ENCODE data around the gene SAMD14.
"Not testable (repeated sequence)": the region's sequence is repeated elsewhere in the genome, so short reads cannot be mapped to it uniquely, and the experiment has no call there.

The SAMD14 gene

GRCh38 chr17:50066995-50067394, 63.0 kb downstream of the SAMD14 start:
- TF ChIP-seq ZFX (IDR thresholded peaks at IDR 0.05; ENCODE audit: borderline replicate concordance) (no peak), CTCF (IDR thresholded peaks at IDR 0.05) (no peak)
- no peak overlapping the region for H3K27ac ChIP-seq

- no peak overlapping the region for H3K27ac ChIP-seq
Observed at GRCh38 chr17:50065056-50065455, 64.9 kb downstream of the SAMD14 start.

GRCh38 chr17:50064253-50065001, 65.5 kb downstream of the SAMD14 start:
- H3K27ac ChIP-seq = no peak overlapping the region
- TF ChIP-seq ZFX (IDR thresholded peaks at IDR 0.05; ENCODE audit: borderline replicate concordance) = no peak
- no peak for TF ChIP-seq CTCF (IDR thresholded peaks at IDR 0.05)

More at GRCh38 chr17:50065056-50065455, 64.9 kb downstream of the SAMD14 start:
- TF ChIP-seq ZFX (IDR thresholded peaks at IDR 0.05; ENCODE audit: borderline replicate concordance) (no peak), CTCF (IDR thresholded peaks at IDR 0.05) (no peak)

- no peak overlapping the region for H3K27ac ChIP-seq
- TF ChIP-seq CTCF (IDR thresholded peaks at IDR 0.05) (no peak), ZFX (IDR thresholded peaks at IDR 0.05; ENCODE audit: borderline replicate concordance) (no peak)
Observed at GRCh38 chr17:50063561-50064252, 66.3 kb downstream of the SAMD14 start.

GRCh38 chr17:50062293-50063243, 67.4 kb downstream of the SAMD14 start:
- no peak for TF ChIP-seq ZFX (IDR thresholded peaks at IDR 0.05; ENCODE audit: borderline replicate concordance)
- no peak for TF ChIP-seq CTCF (IDR thresholded peaks at IDR 0.05)
- H3K27ac ChIP-seq = no peak overlapping the region

GRCh38 chr17:50061713-50062045, 68.3 kb downstream of the SAMD14 start:
- H3K27ac ChIP-seq = not testable (repeated sequence)

GRCh38 chr17:50060951-50061712, 68.8 kb downstream of the SAMD14 start:
- H3K27ac ChIP-seq = no peak overlapping the region
- TF ChIP-seq CTCF (IDR thresholded peaks at IDR 0.05) (no peak), ZFX (IDR thresholded peaks at IDR 0.05; ENCODE audit: borderline replicate concordance) (no peak)

All from 22Rv1 (cell line).